Endodermal cell (in vitro differentiated cells): ENCODE results near the gene NKX1-2. TPM values are rescaled to one million over a fixed set of nuclear protein-coding genes. Genes with fewer than 3 reads are reported as not detected.

Source experiments
- DNase-seq: peaks from one replicate; pipeline ENCODE4 v3.0.0-alpha.2; 2017
- H3K27ac ChIP-seq: 2 replicates; pipeline ENCODE4 v1.5.1; 2013; ENCODE audit warnings: mild to moderate bottlenecking, low read depth, low read length, moderate library complexity
- H3K27me3 ChIP-seq: 2 replicates; pipeline ENCODE4 v1.6.1; 2013; ENCODE audit warnings: mild to moderate bottlenecking, low read length, moderate library complexity; ENCODE audit not compliant: insufficient read depth, control insufficient read depth, poor library complexity, severe bottlenecking
- H3K36me3 ChIP-seq: 2 replicates; pipeline ENCODE4 v1.7.0; 2013; ENCODE audit warnings: mild to moderate bottlenecking, low read length, moderate library complexity; ENCODE audit not compliant: control insufficient read depth, insufficient read depth
- H3K4me1 ChIP-seq: one replicate; pipeline ENCODE4 v1.7.0; 2013; ENCODE audit warnings: low read length; ENCODE audit not compliant: control insufficient read depth, insufficient read depth
- H3K4me3 ChIP-seq: 2 replicates; pipeline ENCODE4 v1.5.1; 2013; ENCODE audit warnings: mild to moderate bottlenecking, low read length, moderate library complexity
- H3K9ac ChIP-seq: 2 replicates; pipeline ENCODE4 v1.6.1; 2013; ENCODE audit warnings: mild to moderate bottlenecking, low read length, moderate library complexity; ENCODE audit not compliant: poor library complexity, severe bottlenecking; ENCODE audit errors: extremely low read depth
- H3K9me3 ChIP-seq: 2 replicates; pipeline ENCODE4 v1.6.1; 2013; ENCODE audit warnings: mild to moderate bottlenecking, low read length, moderate library complexity; ENCODE audit not compliant: control insufficient read depth
- H3K27ac Mint-ChIP-seq: 2 replicates; pipeline ENCODE4 v1.8.0; 2020; ENCODE audit warnings: mixed read lengths
- H3K27me3 Mint-ChIP-seq: 2 replicates; pipeline ENCODE4 v1.8.0; 2021; ENCODE audit warnings: mild to moderate bottlenecking, mixed read lengths; ENCODE audit not compliant: insufficient read depth
- H3K36me3 Mint-ChIP-seq: 2 replicates; pipeline ENCODE4 v1.8.0; 2020; ENCODE audit warnings: low read depth, mixed read lengths
- H3K4me1 Mint-ChIP-seq: 2 replicates; pipeline ENCODE4 v1.8.0; 2020; ENCODE audit warnings: mixed read lengths
- H3K4me3 Mint-ChIP-seq: 2 replicates; pipeline ENCODE4 v1.8.0; 2020; ENCODE audit warnings: mild to moderate bottlenecking, moderate library complexity, mixed read lengths
- H3K9me3 Mint-ChIP-seq: 2 replicates; pipeline ENCODE4 v1.8.0; 2020; ENCODE audit warnings: mild to moderate bottlenecking, mixed read lengths
- WGBS, 2 experiments: methylation state at CpG; one replicate each; pipeline versions ENCODE4 v1.1.5 to v1.1.7; 2013; ENCODE audit warnings: missing lambda C conversion rate in 2 of 2, mixed read lengths in 1 of 2; ENCODE audit not compliant: insufficient coverage in 1 of 2, insufficient read length in 1 of 2; 5-methylcytosine and 5-hydroxymethylcytosine counted together
- total RNA-seq, 2 donors: library from RNA; stranded (reverse); fragmentation: NEBNext Ultra II Directional in 1 of 2; extraction: Animal tissue kit (Norgen Biotek cat#: 25700) in 1 of 2; gene quantifications; 2 replicates in 1 of 2; 3 replicates in 1 of 2; pipeline ENCODE4 v1.2.1, GENCODE V29; 2021
- TF ChIP-seq, protein P1 (sequence below): fragments of 200-600 bp; sonication (generic); conservative IDR thresholded peaks from 2 replicates; pipeline ENCODE4 v1.5.0; 2021; ENCODE audit warnings: antibody characterized with exemption, mild to moderate bottlenecking

NKX1-2 gene
- total RNA-seq, 2 donors from 2014 or later, result 2.3 to 3.3 TPM

DNA sequence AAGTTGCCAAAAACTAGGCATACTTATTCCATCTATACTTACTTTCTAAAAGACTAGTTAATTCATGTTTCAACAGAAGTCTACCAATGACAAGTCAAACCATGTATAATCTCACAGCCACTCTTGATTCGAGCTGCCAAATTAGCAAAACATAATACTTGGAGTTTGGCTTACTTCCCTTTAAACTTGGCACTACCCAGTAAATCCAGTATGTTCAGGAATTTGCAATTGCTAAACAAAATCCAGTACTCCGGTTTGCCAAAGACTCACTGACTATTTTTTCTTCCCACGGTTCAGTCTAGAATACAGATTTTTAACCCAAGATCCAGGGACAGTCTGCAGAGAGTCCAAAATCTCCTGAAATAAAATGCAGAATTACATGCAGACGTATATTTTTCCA, 35.8 kb downstream of the NKX1-2 start:
- H3K9me3 ChIP-seq, result no peaks in the 10 kb centered on the region
- 90 to 93% methylated on average over 4 of the region's 4 CpGs for WGBS, 2 experiments
- H3K27me3 ChIP-seq, result no peaks in the 10 kb centered on the region
- H3K27ac ChIP-seq, result no peak overlapping the region
- no peaks in the 10 kb centered on the region for H3K4me1 ChIP-seq
- H3K36me3 ChIP-seq, result peaks cover 41% of the 10 kb centered on the region
- no peak for DNase-seq
- TF ChIP-seq, protein P1, sequence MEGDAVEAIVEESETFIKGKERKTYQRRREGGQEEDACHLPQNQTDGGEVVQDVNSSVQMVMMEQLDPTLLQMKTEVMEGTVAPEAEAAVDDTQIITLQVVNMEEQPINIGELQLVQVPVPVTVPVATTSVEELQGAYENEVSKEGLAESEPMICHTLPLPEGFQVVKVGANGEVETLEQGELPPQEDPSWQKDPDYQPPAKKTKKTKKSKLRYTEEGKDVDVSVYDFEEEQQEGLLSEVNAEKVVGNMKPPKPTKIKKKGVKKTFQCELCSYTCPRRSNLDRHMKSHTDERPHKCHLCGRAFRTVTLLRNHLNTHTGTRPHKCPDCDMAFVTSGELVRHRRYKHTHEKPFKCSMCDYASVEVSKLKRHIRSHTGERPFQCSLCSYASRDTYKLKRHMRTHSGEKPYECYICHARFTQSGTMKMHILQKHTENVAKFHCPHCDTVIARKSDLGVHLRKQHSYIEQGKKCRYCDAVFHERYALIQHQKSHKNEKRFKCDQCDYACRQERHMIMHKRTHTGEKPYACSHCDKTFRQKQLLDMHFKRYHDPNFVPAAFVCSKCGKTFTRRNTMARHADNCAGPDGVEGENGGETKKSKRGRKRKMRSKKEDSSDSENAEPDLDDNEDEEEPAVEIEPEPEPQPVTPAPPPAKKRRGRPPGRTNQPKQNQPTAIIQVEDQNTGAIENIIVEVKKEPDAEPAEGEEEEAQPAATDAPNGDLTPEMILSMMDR, result no peak
- no peak overlapping the region for H3K4me3 ChIP-seq
- no peaks in the 10 kb centered on the region for H3K9me3 Mint-ChIP-seq
- peaks cover 17% of the 10 kb centered on the region for H3K4me1 Mint-ChIP-seq
- H3K36me3 Mint-ChIP-seq, result peaks cover 12% of the 10 kb centered on the region
- H3K9ac ChIP-seq, result no peak overlapping the region
- no peak overlapping the region for H3K4me3 Mint-ChIP-seq
- no peaks in the 10 kb centered on the region for H3K27me3 Mint-ChIP-seq
- H3K27ac Mint-ChIP-seq, result no peak overlapping the region

DNA sequence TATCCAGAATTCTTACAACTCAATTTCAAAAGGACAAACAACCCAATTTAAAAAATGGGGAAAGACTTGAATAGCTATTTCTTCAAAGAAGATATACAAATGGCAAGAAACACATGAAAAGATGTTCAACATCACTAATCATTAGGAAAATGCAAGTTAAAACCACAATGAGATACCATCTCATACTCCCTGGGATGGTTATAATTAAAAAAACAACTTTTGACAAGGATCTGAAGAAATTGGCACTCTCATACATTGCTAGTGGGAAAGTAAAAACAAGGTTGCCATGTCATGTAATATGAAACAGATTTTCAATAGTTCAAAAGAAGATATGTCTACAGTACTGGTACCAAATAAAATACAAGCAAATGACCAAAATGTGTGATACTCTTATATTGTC, 40.1 kb downstream of the NKX1-2 start:
- peaks cover 38% of the 10 kb centered on the region for H3K36me3 Mint-ChIP-seq
- Histone ChIP-seq H3K27ac (no peak overlapping the region), H3K4me1 (no peaks in the 10 kb centered on the region), H3K27me3 (no peaks in the 10 kb centered on the region), H3K9ac (no peak overlapping the region), H3K4me3 (no peak overlapping the region), H3K36me3 (peaks cover 76% of the 10 kb centered on the region), H3K9me3 (no peaks in the 10 kb centered on the region)
- no peaks in the 10 kb centered on the region for H3K9me3 Mint-ChIP-seq
- TF ChIP-seq, protein P1, result no peak
- H3K4me1 Mint-ChIP-seq, result no peaks in the 10 kb centered on the region
- H3K27me3 Mint-ChIP-seq, result no peaks in the 10 kb centered on the region
- DNase-seq, result no peak
- H3K4me3 Mint-ChIP-seq, result no peak overlapping the region
- no peak overlapping the region for H3K27ac Mint-ChIP-seq

DNA sequence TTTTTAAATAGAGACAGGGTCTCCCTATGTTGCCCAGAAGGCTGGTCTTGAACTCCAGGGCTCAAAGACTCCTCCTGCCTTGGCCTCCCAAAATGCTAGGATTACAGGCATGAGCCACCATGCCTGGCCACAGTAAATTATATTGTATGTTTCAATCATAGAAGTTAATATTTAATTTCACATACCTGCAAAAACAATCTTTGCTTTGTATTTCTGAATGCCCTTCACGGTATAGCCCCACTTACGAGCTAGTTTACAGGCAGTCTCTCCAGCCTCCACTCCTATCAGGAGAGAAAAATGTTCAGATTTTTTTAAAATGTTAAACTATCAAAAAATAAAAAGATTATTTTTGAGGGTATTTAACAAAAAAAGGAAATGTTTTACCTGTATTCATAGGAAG, 41.5 kb downstream of the NKX1-2 start:
- Histone ChIP-seq H3K27ac (no peak overlapping the region), H3K36me3 (peaks cover 76% of the 10 kb centered on the region), H3K9me3 (no peaks in the 10 kb centered on the region), H3K9ac (no peak overlapping the region), H3K4me1 (no peaks in the 10 kb centered on the region), H3K4me3 (no peak overlapping the region), H3K27me3 (no peaks in the 10 kb centered on the region)
- H3K27ac Mint-ChIP-seq, result no peak overlapping the region
- WGBS, 2 experiments, result 100% methylated on average over 1 to 2 of the region's 2 CpGs
- no peaks in the 10 kb centered on the region for H3K27me3 Mint-ChIP-seq
- H3K36me3 Mint-ChIP-seq, result peaks cover 42% of the 10 kb centered on the region
- TF ChIP-seq, protein P1, result no peak
- peaks cover 5% of the 10 kb centered on the region for H3K4me1 Mint-ChIP-seq
- DNase-seq, result no peak
- H3K9me3 Mint-ChIP-seq, result no peaks in the 10 kb centered on the region
- H3K4me3 Mint-ChIP-seq, result no peak overlapping the region
